ENCODE results near the gene B4GALT5.

DNA sequence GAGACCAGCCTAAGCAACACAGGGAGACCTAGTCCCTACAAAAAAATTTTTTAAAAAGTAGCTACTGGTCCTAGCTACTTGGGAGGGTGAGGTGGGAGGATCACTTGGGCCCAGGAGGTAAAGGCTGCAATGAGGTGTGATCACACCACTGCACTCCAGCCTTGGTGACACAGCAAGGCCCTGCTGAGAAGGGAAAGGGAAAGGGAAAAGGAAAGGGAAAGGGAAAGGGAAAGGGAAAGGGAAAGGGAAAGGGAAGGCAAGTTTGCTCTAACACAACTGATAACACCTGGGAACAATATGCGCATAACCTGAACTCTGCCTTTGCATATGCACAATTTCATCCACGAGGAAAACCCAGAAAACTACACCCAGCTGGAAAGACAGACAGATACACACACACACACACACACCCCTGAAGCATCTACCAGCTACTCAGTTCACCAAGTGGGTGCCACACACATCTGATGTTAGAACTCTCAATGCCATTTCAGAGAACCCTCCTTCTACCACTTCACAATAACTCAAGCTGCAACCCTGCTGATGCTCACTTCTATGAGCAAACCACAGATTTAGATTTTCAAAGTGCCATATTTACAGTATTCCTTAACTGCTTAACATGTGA, 19.1 kb downstream of the B4GALT5 start:
- TF ChIP-seq, protein P1, sequence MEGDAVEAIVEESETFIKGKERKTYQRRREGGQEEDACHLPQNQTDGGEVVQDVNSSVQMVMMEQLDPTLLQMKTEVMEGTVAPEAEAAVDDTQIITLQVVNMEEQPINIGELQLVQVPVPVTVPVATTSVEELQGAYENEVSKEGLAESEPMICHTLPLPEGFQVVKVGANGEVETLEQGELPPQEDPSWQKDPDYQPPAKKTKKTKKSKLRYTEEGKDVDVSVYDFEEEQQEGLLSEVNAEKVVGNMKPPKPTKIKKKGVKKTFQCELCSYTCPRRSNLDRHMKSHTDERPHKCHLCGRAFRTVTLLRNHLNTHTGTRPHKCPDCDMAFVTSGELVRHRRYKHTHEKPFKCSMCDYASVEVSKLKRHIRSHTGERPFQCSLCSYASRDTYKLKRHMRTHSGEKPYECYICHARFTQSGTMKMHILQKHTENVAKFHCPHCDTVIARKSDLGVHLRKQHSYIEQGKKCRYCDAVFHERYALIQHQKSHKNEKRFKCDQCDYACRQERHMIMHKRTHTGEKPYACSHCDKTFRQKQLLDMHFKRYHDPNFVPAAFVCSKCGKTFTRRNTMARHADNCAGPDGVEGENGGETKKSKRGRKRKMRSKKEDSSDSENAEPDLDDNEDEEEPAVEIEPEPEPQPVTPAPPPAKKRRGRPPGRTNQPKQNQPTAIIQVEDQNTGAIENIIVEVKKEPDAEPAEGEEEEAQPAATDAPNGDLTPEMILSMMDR (IDR thresholded peaks at IDR 0.05): no peak
- TF ChIP-seq POLR2A (IDR thresholded peaks at IDR 0.05): no peak

Data from lower leg skin (tissue), 3 donors.